ENCODE results near the gene FBXL4.

Gene FBXL4

GRCh38 chr6:98841621-98842341 lies 106.0 kb downstream of the FBXL4 start:
- intact Hi-C loops (cut with DNase I) = loop anchor here (10.0 kb wide), 1 partner anchor 1317 kb away; no protein-coding TSS in a partner anchor
- DNase-seq = no peak

- intact Hi-C loops (cut with DNase I) = loop anchor here (10.0 kb wide), 1 partner anchor 1316 kb away; no protein-coding TSS in a partner anchor
Measured at GRCh38 chr6:98840996-98841513, 106.7 kb downstream of the FBXL4 start.

GRCh38 chr6:98840385-98840784 lies 107.4 kb downstream of the FBXL4 start:
- intact Hi-C loops (cut with DNase I) = loop anchor here (10.0 kb wide), 1 partner anchor 1316 kb away; no protein-coding TSS in a partner anchor

More at GRCh38 chr6:98840996-98841513, 106.7 kb downstream of the FBXL4 start:
- DNase-seq = no peak

GRCh38 chr6:98839781-98840361 lies 107.9 kb downstream of the FBXL4 start:
- intact Hi-C loops (cut with DNase I) = loop anchor here (5.0 to 10.0 kb wide), 2 partner anchors 1315 to 1398 kb away; no protein-coding TSS in a partner anchor
- peak in 6 of 10 donors; percentile 28 to 91 (median 49) for DNase-seq

More at GRCh38 chr6:98840385-98840784, 107.4 kb downstream of the FBXL4 start:
- DNase-seq = peak in 1 of 10 donors; percentile 49

GRCh38 chr6:98838975-98839374 lies 108.8 kb downstream of the FBXL4 start:
- DNase-seq = no peak
- intact Hi-C loops (cut with DNase I) = loop anchor here (5.0 kb wide), 1 partner anchor 1397 kb away; no protein-coding TSS in a partner anchor

- peak in 2 of 10 donors; percentile 8 to 70 for DNase-seq
- intact Hi-C loops (cut with DNase I) = loop anchor here (5.0 kb wide), 1 partner anchor 1396 kb away; no protein-coding TSS in a partner anchor
Measured at GRCh38 chr6:98838032-98838431, 109.7 kb downstream of the FBXL4 start.

- no peak for DNase-seq
- intact Hi-C loops (cut with DNase I) = loop anchor here (5.0 kb wide), 1 partner anchor 1395 kb away; no protein-coding TSS in a partner anchor
Measured at GRCh38 chr6:98836962-98837944, 110.5 kb downstream of the FBXL4 start.

GRCh38 chr6:98836025-98836961 lies 111.5 kb downstream of the FBXL4 start:
- DNase-seq = peak in 9 of 10 donors; percentile 44 to 92 (median 70)
- intact Hi-C loops (cut with DNase I) = loop anchor here (5.0 kb wide), 1 partner anchor 1394 kb away; no protein-coding TSS in a partner anchor

GRCh38 chr6:98835149-98836024 lies 112.4 kb downstream of the FBXL4 start:
- peak in 9 of 10 donors; percentile 10 to 89 (median 37) for DNase-seq
- intact Hi-C loops (cut with DNase I) = loop anchor here (5.0 kb wide), 1 partner anchor 1393 kb away; no protein-coding TSS in a partner anchor

GRCh38 chr6:98834060-98835031 lies 113.4 kb downstream of the FBXL4 start, which contains the start of gene POU3F2:
POU3F2 (plus strand) TSS chr6:98834574; CDS start chr6:98834874, 300 bp downstream.
- intact Hi-C loops (cut with DNase I) = loop anchor here (5.0 kb wide), 2 partner anchors 257 to 1392 kb away; no protein-coding TSS in a partner anchor
- DNase-seq = peak; percentile 89 to 99 (median 93)

GRCh38 chr6:98833307-98834059 lies 114.3 kb downstream of the FBXL4 start:
- intact Hi-C loops (cut with DNase I) = loop anchor here (5.0 kb wide), 1 partner anchor 256 kb away; no protein-coding TSS in a partner anchor
- DNase-seq = peak in 8 of 10 donors; percentile 25 to 88 (median 58)

GRCh38 chr6:98833057-98833306 lies 114.8 kb downstream of the FBXL4 start:
- intact Hi-C loops (cut with DNase I) = loop anchor here (5.0 kb wide), 1 partner anchor 256 kb away; no protein-coding TSS in a partner anchor
- DNase-seq = peak in 9 of 10 donors; percentile 57 to 96 (median 71)

- DNase-seq = peak; percentile 56 to 94 (median 76)
- intact Hi-C loops (cut with DNase I) = loop anchor here (5.0 kb wide), 1 partner anchor 255 kb away; no protein-coding TSS in a partner anchor
Measured at GRCh38 chr6:98832284-98833056, 115.3 kb downstream of the FBXL4 start.

- intact Hi-C loops (cut with DNase I) = loop anchor here (5.0 kb wide), 1 partner anchor 255 kb away; no protein-coding TSS in a partner anchor
- peak in 1 of 10 donors; percentile 64 for DNase-seq
Measured at GRCh38 chr6:98831959-98832283, 115.8 kb downstream of the FBXL4 start.

All from posterior cingulate gyrus (tissue), 11 donors.